Eye (tissue), 1 donor: ENCODE measurements around the gene HASPIN.

Experiments used
- DNase-seq: peaks from one replicate; pipeline ENCODE4 v3.0.0-alpha.2; 2015

Gene HASPIN

GRCh38 chr17:3739422-3740124, 15.9 kb downstream of the HASPIN start:
- DNase-seq: no peak

GRCh38 chr17:3740611-3741073, 16.9 kb downstream of the HASPIN start:
- DNase-seq: no peak

GRCh38 chr17:3744014-3744413, 20.3 kb downstream of the HASPIN start:
- DNase-seq: no peak

- DNase-seq: no peak
These were observed 21.4 kb downstream of the HASPIN start for GRCh38 chr17:3745071-3745470.

GRCh38 chr17:3747805-3748204, 24.1 kb downstream of the HASPIN start:
- no peak for DNase-seq

- DNase-seq: no peak
These were observed 24.9 kb downstream of the HASPIN start for GRCh38 chr17:3748576-3748975.

- no peak for DNase-seq
These were observed 26.6 kb downstream of the HASPIN start for GRCh38 chr17:3750296-3750695.

- no peak for DNase-seq
These were observed 27.2 kb downstream of the HASPIN start for GRCh38 chr17:3750926-3751325.

- DNase-seq: no peak
These were observed 28.1 kb downstream of the HASPIN start for GRCh38 chr17:3751836-3752235.

- DNase-seq: no peak
These were observed 29.9 kb downstream of the HASPIN start for GRCh38 chr17:3753624-3754023.

GRCh38 chr17:3754066-3754457, 30.4 kb downstream of the HASPIN start:
- DNase-seq: no peak

GRCh38 chr17:3754458-3755334, 31.0 kb downstream of the HASPIN start:
- peak; percentile 69 for DNase-seq

- no peak for DNase-seq
These were observed 31.8 kb downstream of the HASPIN start for GRCh38 chr17:3755335-3756030.

GRCh38 chr17:3759597-3760216, 36.0 kb downstream of the HASPIN start:
- no peak for DNase-seq

GRCh38 chr17:3761036-3761917, 37.6 kb downstream of the HASPIN start:
- no peak for DNase-seq

- no peak for DNase-seq
These were observed 38.2 kb downstream of the HASPIN start for GRCh38 chr17:3761918-3762380.

GRCh38 chr17:3762922-3763776, 39.4 kb downstream of the HASPIN start:
- DNase-seq: no peak

GRCh38 chr17:3763777-3764170, 40.1 kb downstream of the HASPIN start:
- no peak for DNase-seq

- no peak for DNase-seq
These were observed 42.3 kb downstream of the HASPIN start for GRCh38 chr17:3765981-3766380.

- DNase-seq: no peak
These were observed 43.1 kb downstream of the HASPIN start for GRCh38 chr17:3766779-3767178.

- no peak for DNase-seq
These were observed 44.6 kb downstream of the HASPIN start for GRCh38 chr17:3768341-3768740.
